HUES48 (cell line): ENCODE measurements around the gene ABCB4.

Experiments used
- H3K27ac ChIP-seq: one replicate; pipeline ENCODE4 v1.7.0; 2013; ENCODE audit warnings: low read depth, low read length, inconsistent platforms
- H3K27me3 ChIP-seq: 2 replicates; pipeline ENCODE4 v1.6.1; 2013; ENCODE audit warnings: mild to moderate bottlenecking, low read length; ENCODE audit not compliant: control insufficient read depth, insufficient read depth
- H3K36me3 ChIP-seq: 2 replicates; pipeline ENCODE4 v1.6.1; 2013; ENCODE audit warnings: low read length; ENCODE audit not compliant: control insufficient read depth, insufficient read depth
- H3K4me1 ChIP-seq: 2 replicates; pipeline ENCODE4 v1.6.1; 2013; ENCODE audit warnings: mild to moderate bottlenecking, low read length; ENCODE audit not compliant: control insufficient read depth, insufficient read depth
- H3K4me3 ChIP-seq: 2 replicates; pipeline ENCODE4 v1.5.1; 2013; ENCODE audit warnings: mild to moderate bottlenecking, low read depth, low read length
- H3K9ac ChIP-seq: 2 replicates; pipeline ENCODE4 v1.6.1; 2013; ENCODE audit warnings: mild to moderate bottlenecking, low read depth, low read length, moderate library complexity
- H3K9me3 ChIP-seq: 2 replicates; pipeline ENCODE4 v1.6.1; 2013; ENCODE audit warnings: low read length; ENCODE audit not compliant: control insufficient read depth, insufficient read depth

The ABCB4 gene

DNA sequence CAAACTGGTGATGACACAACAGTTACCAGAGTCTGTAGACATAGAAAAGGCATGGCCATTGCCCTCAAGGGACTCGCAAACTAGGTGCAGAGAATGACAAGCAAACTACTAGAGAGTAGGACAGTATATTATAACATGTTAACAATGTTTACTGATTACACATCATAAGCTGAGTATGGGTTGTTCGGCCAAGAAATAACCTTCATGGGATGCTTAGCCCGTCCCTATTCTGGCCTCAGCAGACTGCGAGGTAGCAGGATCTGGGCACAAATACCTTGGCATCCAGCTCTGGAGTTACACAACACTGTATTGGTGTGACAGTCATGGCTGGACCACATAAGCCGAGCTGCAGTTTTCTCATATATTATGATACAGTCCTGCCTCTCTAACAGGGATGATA, 51.4 kb downstream of the ABCB4 start:
- H3K27ac ChIP-seq: no peak overlapping the region
- H3K9me3 ChIP-seq: no peaks in the 10 kb centered on the region
- no peaks in the 10 kb centered on the region for H3K4me1 ChIP-seq
- H3K36me3 ChIP-seq: no peaks in the 10 kb centered on the region
- H3K27me3 ChIP-seq: no peaks in the 10 kb centered on the region
- no peak overlapping the region for H3K4me3 ChIP-seq
- H3K9ac ChIP-seq: no peak overlapping the region

GRCh38 chr7:87420173-87420572, 55.3 kb downstream of the ABCB4 start:
- Histone ChIP-seq H3K9me3 (no peaks in the 10 kb centered on the region), H3K4me1 (no peaks in the 10 kb centered on the region), H3K27ac (no peak overlapping the region), H3K27me3 (no peaks in the 10 kb centered on the region), H3K4me3 (no peak overlapping the region), H3K9ac (no peak overlapping the region), H3K36me3 (no peaks in the 10 kb centered on the region)

- Histone ChIP-seq H3K9me3 (no peaks in the 10 kb centered on the region), H3K36me3 (no peaks in the 10 kb centered on the region), H3K9ac (no peak overlapping the region), H3K27ac (no peak overlapping the region), H3K4me1 (no peaks in the 10 kb centered on the region), H3K4me3 (no peak overlapping the region), H3K27me3 (no peaks in the 10 kb centered on the region)
These were observed 58.5 kb downstream of the ABCB4 start for GRCh38 chr7:87416682-87417587.

DNA sequence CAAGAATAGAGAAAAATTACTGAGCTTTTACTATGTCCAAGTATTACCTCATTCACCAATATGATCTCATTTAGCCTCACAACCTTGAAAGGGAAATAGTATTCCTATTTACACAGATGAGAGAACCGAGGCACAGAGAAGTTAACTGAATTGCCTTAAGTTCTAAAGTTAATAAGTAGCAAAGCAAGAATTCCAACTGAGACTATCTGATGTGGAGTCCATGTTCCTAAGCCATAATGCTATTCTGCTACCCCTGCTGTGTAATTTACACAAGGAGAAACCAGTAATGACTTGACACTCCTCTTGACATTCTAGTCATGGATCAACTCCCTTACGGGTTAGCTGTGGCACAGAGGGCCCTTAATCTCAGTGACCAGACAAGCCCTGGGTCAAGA, 60.7 kb downstream of the ABCB4 start:
- no peak overlapping the region for H3K9ac ChIP-seq
- no peaks in the 10 kb centered on the region for H3K4me1 ChIP-seq
- no peaks in the 10 kb centered on the region for H3K9me3 ChIP-seq
- H3K4me3 ChIP-seq: no peak overlapping the region
- H3K27me3 ChIP-seq: no peaks in the 10 kb centered on the region
- H3K27ac ChIP-seq: peak overlapping the region; percentile 54
- no peaks in the 10 kb centered on the region for H3K36me3 ChIP-seq

DNA sequence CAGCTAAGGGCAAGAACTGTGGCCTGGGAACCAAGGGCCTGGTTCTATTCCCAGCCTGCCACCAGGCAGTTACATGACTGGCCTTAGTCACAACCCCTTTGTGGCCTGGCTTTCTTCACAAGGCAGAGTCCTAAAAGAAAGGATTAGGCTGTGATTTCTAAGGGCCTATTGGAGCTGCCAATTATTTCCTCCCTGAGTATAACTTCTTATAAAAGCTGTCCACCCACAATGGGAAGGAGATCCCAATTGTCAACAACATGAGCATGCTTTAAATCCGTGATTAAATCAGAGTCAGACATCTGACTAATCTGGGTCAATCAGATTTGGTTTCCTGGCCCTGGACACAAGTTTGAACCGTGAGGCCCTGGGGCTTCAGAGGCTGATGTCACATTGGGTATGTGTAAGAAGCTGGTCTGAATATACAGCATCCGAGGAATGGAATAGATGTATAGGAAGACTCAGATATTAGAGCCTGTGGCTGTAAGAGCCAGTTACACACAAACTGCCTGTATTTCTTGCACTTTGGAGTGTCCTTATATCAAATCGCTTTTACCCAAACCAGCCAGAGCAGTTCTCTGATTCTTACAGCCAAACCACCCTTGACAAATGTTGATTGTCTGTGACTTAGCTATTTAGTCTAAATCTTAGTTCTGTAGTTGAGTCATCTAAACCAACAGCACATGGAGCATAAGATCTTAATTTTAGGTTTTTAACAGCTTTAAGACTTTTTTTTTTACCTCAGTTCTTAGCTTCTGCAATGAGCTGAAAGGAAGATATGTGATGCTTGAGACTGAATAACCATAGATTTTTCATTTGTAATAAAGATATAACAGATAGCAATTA, 61.3 kb downstream of the ABCB4 start:
- Histone ChIP-seq H3K4me1 (no peaks in the 10 kb centered on the region), H3K27ac (peak overlapping the region; percentile 54), H3K9ac (no peak overlapping the region), H3K9me3 (no peaks in the 10 kb centered on the region), H3K36me3 (no peaks in the 10 kb centered on the region), H3K27me3 (no peaks in the 10 kb centered on the region), H3K4me3 (no peak overlapping the region)

DNA sequence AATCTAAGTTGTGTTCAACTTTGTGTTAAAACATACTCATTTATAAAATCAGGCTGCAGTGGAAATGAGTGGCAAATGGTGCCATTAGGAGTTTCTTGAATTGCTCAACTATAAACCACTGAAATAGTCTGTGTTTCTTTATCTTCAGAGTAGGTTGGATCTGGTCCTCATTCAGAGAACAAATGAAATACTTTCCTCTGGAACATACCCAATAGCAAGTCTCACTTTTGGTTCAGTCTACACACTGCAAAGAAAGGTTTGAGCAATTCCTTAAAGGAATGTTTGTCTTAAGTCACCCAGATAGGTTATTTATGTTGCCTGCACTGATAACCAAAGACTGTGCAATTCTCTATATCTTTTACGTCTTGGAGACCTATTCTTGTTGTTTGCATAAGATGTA, 62.5 kb downstream of the ABCB4 start:
- H3K4me1 ChIP-seq: no peaks in the 10 kb centered on the region
- no peaks in the 10 kb centered on the region for H3K36me3 ChIP-seq
- no peak overlapping the region for H3K9ac ChIP-seq

DNA sequence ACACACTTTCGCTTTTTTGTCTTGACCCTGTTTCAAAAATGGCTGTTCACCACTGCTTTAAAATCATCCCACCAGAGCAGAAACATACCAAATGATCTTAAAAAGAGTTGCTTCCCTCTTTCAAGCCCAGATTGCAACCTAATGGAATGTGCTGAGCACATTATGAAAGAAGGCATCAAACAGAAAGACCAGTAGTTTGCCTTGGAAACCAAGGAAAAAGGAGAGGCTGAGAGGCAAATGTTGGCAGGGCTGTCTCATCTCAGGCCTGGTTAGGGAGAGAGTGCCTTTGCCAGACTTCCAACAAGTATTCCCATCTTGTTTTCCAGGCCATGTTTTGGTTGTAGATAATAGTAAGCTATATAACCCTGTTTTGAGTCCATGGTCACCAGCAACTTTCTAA, 64.3 kb downstream of the ABCB4 start:
- Histone ChIP-seq H3K9me3 (no peaks in the 10 kb centered on the region), H3K4me3 (no peak overlapping the region), H3K36me3 (no peaks in the 10 kb centered on the region), H3K27ac (no peak overlapping the region), H3K9ac (no peak overlapping the region), H3K27me3 (no peaks in the 10 kb centered on the region), H3K4me1 (no peaks in the 10 kb centered on the region)

More for the DNA sequence above, 62.5 kb downstream of the ABCB4 start:
- Histone ChIP-seq H3K27ac (no peak overlapping the region), H3K4me3 (no peak overlapping the region), H3K27me3 (no peaks in the 10 kb centered on the region), H3K9me3 (no peaks in the 10 kb centered on the region)

DNA sequence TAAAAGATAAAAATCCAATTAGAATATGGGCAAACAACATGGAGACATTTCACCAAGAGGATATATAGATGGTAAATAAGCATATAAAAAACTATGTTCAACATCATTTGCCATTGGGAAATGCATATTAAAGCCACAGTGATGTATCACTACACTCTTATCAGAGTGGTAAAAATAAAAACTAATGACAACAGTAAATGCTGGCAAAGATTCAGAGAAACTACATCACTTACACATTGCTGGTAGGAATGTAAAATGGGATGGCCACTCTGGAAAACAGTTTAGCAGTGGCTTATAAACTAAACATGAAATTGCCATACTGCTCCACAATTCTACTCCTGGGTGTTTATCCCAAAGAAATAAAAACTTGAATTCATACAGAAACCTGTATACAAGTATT, 70.8 kb downstream of the ABCB4 start:
- H3K9me3 ChIP-seq: no peaks in the 10 kb centered on the region
- H3K4me1 ChIP-seq: no peaks in the 10 kb centered on the region
- no peaks in the 10 kb centered on the region for H3K36me3 ChIP-seq
- H3K27me3 ChIP-seq: no peaks in the 10 kb centered on the region
- no peak overlapping the region for H3K9ac ChIP-seq
- H3K27ac ChIP-seq: no peak overlapping the region
- H3K4me3 ChIP-seq: no peak overlapping the region

- no peak overlapping the region for H3K27ac ChIP-seq
- no peak overlapping the region for H3K4me3 ChIP-seq
- H3K27me3 ChIP-seq: no peaks in the 10 kb centered on the region
- H3K9me3 ChIP-seq: no peaks in the 10 kb centered on the region
- H3K36me3 ChIP-seq: no peaks in the 10 kb centered on the region
- H3K9ac ChIP-seq: no peak overlapping the region
- no peaks in the 10 kb centered on the region for H3K4me1 ChIP-seq
These were observed 77.0 kb downstream of the ABCB4 start for GRCh38 chr7:87398446-87398845.

DNA sequence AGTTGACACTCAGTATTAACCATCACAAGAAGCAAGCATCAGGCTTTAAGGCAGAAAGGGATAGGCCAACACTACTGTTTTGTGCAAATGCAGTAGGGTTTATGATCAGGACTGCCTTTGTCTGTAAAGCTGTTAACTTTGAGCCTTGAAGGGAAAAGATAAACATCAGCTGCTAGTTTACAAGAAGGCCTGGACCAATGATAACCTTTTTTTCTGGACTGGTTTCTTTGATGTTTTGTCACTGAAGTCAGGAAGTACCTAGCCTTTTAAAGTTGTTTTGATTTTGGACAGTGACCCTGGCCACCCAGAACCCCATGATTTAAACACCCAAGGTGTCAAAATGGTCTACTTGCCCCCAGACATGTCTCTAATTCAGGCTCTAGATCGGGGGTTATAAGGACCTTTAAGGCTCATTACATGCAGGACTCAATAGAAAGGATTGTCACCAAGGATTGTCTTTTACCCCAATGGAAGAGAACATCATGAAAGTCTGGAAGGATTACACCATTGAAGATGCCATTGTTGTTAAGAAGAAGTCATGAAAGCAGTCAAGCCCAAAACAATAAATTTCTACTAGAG, 79.9 kb downstream of the ABCB4 start:
- H3K4me3 ChIP-seq: no peak overlapping the region
- H3K9ac ChIP-seq: no peak overlapping the region
- no peaks in the 10 kb centered on the region for H3K9me3 ChIP-seq
- H3K27ac ChIP-seq: no peak overlapping the region
- H3K27me3 ChIP-seq: no peaks in the 10 kb centered on the region
- no peaks in the 10 kb centered on the region for H3K4me1 ChIP-seq
- H3K36me3 ChIP-seq: no peaks in the 10 kb centered on the region
